OCI-LY1 (cell line): ENCODE measurements around the gene HOXB6.

Experiments
- CTCF ChIP-seq: fragments of 200-600 bp; sonication (generic), shearing (Covaris generic); IDR thresholded peaks from 2 replicates; pipeline ENCODE4 v1.5.1; 2017; ENCODE audit warnings: mild to moderate bottlenecking, antibody characterized with exemption, low read length, moderate library complexity, mixed read lengths
- EZH2 ChIP-seq: fragments of 200-600 bp; sonication (generic), shearing (Covaris generic); IDR thresholded peaks from 2 replicates; pipeline ENCODE4 v1.8.0; 2017; ENCODE audit warnings: borderline replicate concordance, mixed run types, mild to moderate bottlenecking, antibody characterized with exemption, low read length, moderate library complexity, mixed read lengths

GRCh38 chr17:48647103-48647962 is 42.5 kb upstream of the HOXB6 start:
- TF ChIP-seq CTCF = no peak
- TF ChIP-seq EZH2 = no peak
